ENCODE results near the gene PIK3C2A.

DNA sequence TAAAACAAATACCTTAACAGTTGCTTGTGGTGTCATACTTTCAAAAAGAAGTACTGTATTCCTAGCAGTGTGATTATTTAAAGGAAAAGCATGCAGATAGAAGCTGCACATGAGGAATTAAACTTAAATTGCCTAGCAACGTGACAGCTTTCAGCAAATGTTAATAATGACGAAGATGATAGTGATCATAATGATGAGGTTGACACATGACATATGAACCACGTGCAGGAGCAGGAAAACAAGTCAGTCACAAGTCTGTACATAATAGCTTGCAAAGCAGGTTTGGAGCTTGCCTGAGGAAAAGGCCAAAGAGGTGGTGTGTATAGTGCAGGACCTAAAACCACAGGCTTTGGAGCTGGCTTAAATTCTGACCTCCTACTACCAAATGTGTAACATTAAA is 30.6 kb upstream of the PIK3C2A start:
- TF ChIP-seq, protein P1, sequence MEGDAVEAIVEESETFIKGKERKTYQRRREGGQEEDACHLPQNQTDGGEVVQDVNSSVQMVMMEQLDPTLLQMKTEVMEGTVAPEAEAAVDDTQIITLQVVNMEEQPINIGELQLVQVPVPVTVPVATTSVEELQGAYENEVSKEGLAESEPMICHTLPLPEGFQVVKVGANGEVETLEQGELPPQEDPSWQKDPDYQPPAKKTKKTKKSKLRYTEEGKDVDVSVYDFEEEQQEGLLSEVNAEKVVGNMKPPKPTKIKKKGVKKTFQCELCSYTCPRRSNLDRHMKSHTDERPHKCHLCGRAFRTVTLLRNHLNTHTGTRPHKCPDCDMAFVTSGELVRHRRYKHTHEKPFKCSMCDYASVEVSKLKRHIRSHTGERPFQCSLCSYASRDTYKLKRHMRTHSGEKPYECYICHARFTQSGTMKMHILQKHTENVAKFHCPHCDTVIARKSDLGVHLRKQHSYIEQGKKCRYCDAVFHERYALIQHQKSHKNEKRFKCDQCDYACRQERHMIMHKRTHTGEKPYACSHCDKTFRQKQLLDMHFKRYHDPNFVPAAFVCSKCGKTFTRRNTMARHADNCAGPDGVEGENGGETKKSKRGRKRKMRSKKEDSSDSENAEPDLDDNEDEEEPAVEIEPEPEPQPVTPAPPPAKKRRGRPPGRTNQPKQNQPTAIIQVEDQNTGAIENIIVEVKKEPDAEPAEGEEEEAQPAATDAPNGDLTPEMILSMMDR (IDR thresholded peaks at IDR 0.05) = no peak
- no peak for TF ChIP-seq POLR2A (IDR thresholded peaks at IDR 0.05)

Measured in esophagus squamous epithelium (tissue), 4 donors.